Testis (tissue), 3 donors: Measurements from ENCODE around the gene GRM4. TPM values are rescaled to one million over a fixed set of nuclear protein-coding genes. Genes with fewer than 3 reads are reported as not detected.

Experiments
- DNase-seq: peaks from one replicate; pipeline ENCODE4 v3.0.0-alpha.2; 2019
- H3K27ac ChIP-seq, 2 donors: fragments of 200-600 bp; sonication (generic); one replicate each; pipeline ENCODE4 v1.5.1; 2019
- H3K27me3 ChIP-seq: fragments of 200-600 bp; sonication (generic); one replicate; pipeline ENCODE4 v1.5.1; 2019
- H3K36me3 ChIP-seq: fragments of 200-600 bp; sonication (generic); one replicate; pipeline ENCODE4 v1.5.1; 2017; ENCODE audit warnings: low read depth; ENCODE audit errors: missing control alignments
- H3K4me1 ChIP-seq: fragments of 200-600 bp; sonication (generic); one replicate; pipeline ENCODE4 v1.5.1; 2019
- H3K4me3 ChIP-seq, 2 donors: fragments of 200-600 bp; sonication (generic); one replicate each; pipeline ENCODE4 v1.5.1; 2017 to 2019
- H3K9me3 ChIP-seq: fragments of 200-600 bp; sonication (generic); one replicate; pipeline ENCODE4 v1.5.1; 2017
- CTCF ChIP-seq, 3 experiments: fragments of 450-650 bp in 2 of 3; fragments of 200-600 bp in 1 of 3; sonication (generic) in 1 of 3; IDR thresholded peaks; one replicate each; pipeline ENCODE4 v1.5.1; 2016 to 2019; ENCODE audit warnings: antibody characterized with exemption in 3 of 3, mild to moderate bottlenecking in 2 of 3, moderate library complexity in 1 of 3
- POLR2A ChIP-seq: fragments of 450-650 bp; IDR thresholded peaks from one replicate; pipeline ENCODE4 v1.6.1; 2017; ENCODE audit warnings: antibody characterized with exemption, mild to moderate bottlenecking, moderate library complexity
- WGBS, 2 donors: methylation state at CpG; one replicate each; pipeline ENCODE4 v1.1.5; 2018; 5-methylcytosine and 5-hydroxymethylcytosine counted together
- intact Hi-C: fragments of 100-400 bp; cut with DNase I; formaldehyde crosslinking; loops from one replicate; pipeline ENCODE4 v1.15.1; 2023; ENCODE audit warnings: low total_unique reads
- polyA plus RNA-seq: library from polyadenylated mRNA; stranded (reverse); fragments of 350-450 nt; fragmentation: Illumina TruSeq; extraction: RNeasy Lipid Tissue Mini Kit (QIAGEN cat#74804); gene quantifications from one replicate; pipeline ENCODE4 v1.2.3, GENCODE V29; 2014; ENCODE audit warnings: low read depth, low replicate concordance; ENCODE audit not compliant: insufficient read depth
- total RNA-seq, 2 donors: library from RNA; depleted of rRNA; stranded (reverse); fragments of >200 nt; gene quantifications; one replicate each; pipeline ENCODE4 v1.2.3, GENCODE V29; 2016

The GRM4 gene
- total and polyA plus RNA-seq, 3 donors from 2014 or later: 1.6 to 3.5 (median 3.5) TPM

- TF ChIP-seq CTCF (IDR thresholded peaks at IDR 0.05) (no peak), POLR2A (no peak)
- DNase-seq: no peak
- no peaks in the 10 kb centered on the region for H3K9me3 ChIP-seq
- WGBS, 2 donors: 66 to 76% methylated on average over 6 to 9 of the region's 9 CpGs
- intact Hi-C loops: no loop called here
- no peak overlapping the region for H3K27ac ChIP-seq
- no peaks in the 10 kb centered on the region for H3K27me3 ChIP-seq
- no peak overlapping the region for H3K4me3 ChIP-seq
- H3K4me1 ChIP-seq: no peaks in the 10 kb centered on the region
- no peaks in the 10 kb centered on the region for H3K36me3 ChIP-seq
Measured at GRCh38 chr6:34090529-34090928, 55.4 kb downstream of the GRM4 start.

GRCh38 chr6:34086558-34086957 is 59.3 kb downstream of the GRM4 start:
- DNase-seq: no peak
- H3K36me3 ChIP-seq: no peaks in the 10 kb centered on the region
- H3K4me1 ChIP-seq: no peaks in the 10 kb centered on the region
- WGBS, 2 donors: 95 to 96% methylated on average over 2 of the region's 2 CpGs
- intact Hi-C loops: no loop called here
- no peaks in the 10 kb centered on the region for H3K27me3 ChIP-seq
- no peaks in the 10 kb centered on the region for H3K9me3 ChIP-seq
- H3K27ac ChIP-seq: no peak overlapping the region
- H3K4me3 ChIP-seq: no peak overlapping the region
- TF ChIP-seq CTCF (IDR thresholded peaks at IDR 0.05): no peak
- TF ChIP-seq POLR2A: no peak

- DNase-seq: no peak
- intact Hi-C loops: no loop called here
- Histone ChIP-seq H3K4me1 (no peaks in the 10 kb centered on the region), H3K27me3 (no peaks in the 10 kb centered on the region), H3K9me3 (no peaks in the 10 kb centered on the region), H3K27ac (no peak overlapping the region), H3K36me3 (no peaks in the 10 kb centered on the region), H3K4me3 (no peak overlapping the region)
- TF ChIP-seq POLR2A: no peak
- no peak for TF ChIP-seq CTCF (IDR thresholded peaks at IDR 0.05)
- WGBS, 2 donors: 90 to 93% methylated on average over 11 to 14 of the region's 14 CpGs
Measured at GRCh38 chr6:34085453-34086170, 60.3 kb downstream of the GRM4 start.

- Histone ChIP-seq H3K27me3 (no peaks in the 10 kb centered on the region), H3K4me3 (no peak overlapping the region), H3K4me1 (no peaks in the 10 kb centered on the region), H3K27ac (no peak overlapping the region), H3K9me3 (no peaks in the 10 kb centered on the region), H3K36me3 (no peaks in the 10 kb centered on the region)
- no peak for DNase-seq
- intact Hi-C loops: no loop called here
- 83 to 86% methylated on average over 12 of the region's 13 CpGs for WGBS, 2 donors
- TF ChIP-seq CTCF (IDR thresholded peaks at IDR 0.05): no peak
Measured at GRCh38 chr6:34084591-34085290, 61.1 kb downstream of the GRM4 start.
